Right lobe of liver (tissue), 6 donors: ENCODE results near the gene ITM2B. TPM values are rescaled to one million over a fixed set of nuclear protein-coding genes. Genes with fewer than 3 reads are reported as not detected.

Experiments used
- ATAC-seq, 4 donors: fragments of 200-7000 bp; cut with Tn5 transposase; one replicate each; pipeline ENCODE4 v1.9.1; 2020; ENCODE audit warnings: mild to moderate bottlenecking in 4 of 4, moderate library complexity in 4 of 4
- DNase-seq, 3 donors: peaks; one replicate each; pipeline ENCODE4 v3.0.0-alpha.2; 2020
- H3K27ac ChIP-seq, 3 donors: fragments of 200-600 bp; one replicate each; pipeline ENCODE4 v1.8.0; 2022
- H3K27me3 ChIP-seq, 2 donors: fragments of 200-600 bp; one replicate each; pipeline ENCODE4 v1.8.0; 2022
- H3K36me3 ChIP-seq, 4 donors: fragments of 200-600 bp; sonication (generic) in 1 of 4; one replicate each; pipeline versions ENCODE4 v1.5.1 to v1.8.0; 2017 to 2022; ENCODE audit warnings: control low read depth in 1 of 4
- H3K4me1 ChIP-seq, 4 donors: fragments of 200-600 bp; sonication (generic) in 1 of 4; one replicate each; pipeline versions ENCODE4 v1.5.1 to v1.8.0; 2017 to 2022; ENCODE audit warnings: control low read depth in 1 of 4
- H3K4me3 ChIP-seq, 3 donors: fragments of 200-600 bp; one replicate each; pipeline ENCODE4 v1.8.0; 2022
- H3K9me3 ChIP-seq, 4 donors: fragments of 200-600 bp; sonication (generic) in 1 of 4; one replicate each; pipeline versions ENCODE4 v1.5.1 to v1.8.0; 2017 to 2022; ENCODE audit warnings: control low read depth in 1 of 4
- POLR2A ChIP-seq: fragments of 450-650 bp; IDR thresholded peaks from one replicate; pipeline ENCODE4 v1.6.1; 2017; ENCODE audit warnings: antibody characterized with exemption, mild to moderate bottlenecking
- WGBS: methylation state at CpG from one replicate; pipeline ENCODE4 v1.1.6; 2018; ENCODE audit warnings: low coverage, low lambda C conversion rate; ENCODE audit not compliant: insufficient coverage; ENCODE audit errors: missing lambda C conversion rate; 5-methylcytosine and 5-hydroxymethylcytosine counted together
- intact Hi-C, 2 donors: fragments of 100-400 bp; cut with DNase I; formaldehyde crosslinking; loops; one replicate each; pipeline versions ENCODE4 v1.11.2 to v1.14.1; 2022
- total RNA-seq, 6 experiments: library from RNA; depleted of rRNA in 2 of 6; stranded (reverse); fragments of >200 nt in 2 of 6; fragmentation: NEBNext Ultra II Directional in 3 of 6; extraction: Animal tissue kit (Norgen Biotek cat#: 25700) in 3 of 6; gene quantifications; one replicate each; pipeline versions ENCODE4 v1.1.0 to v1.2.4, GENCODE V29; 2016 to 2023
- TF ChIP-seq, protein P1 (sequence below), 4 donors: fragments of 200-600 bp in 3 of 4; fragments of 450-650 bp in 1 of 4; IDR thresholded peaks; one replicate each; pipeline versions ENCODE4 v1.5.1 to v1.8.0; 2016 to 2022; ENCODE audit warnings: antibody characterized with exemption in 4 of 4, mild to moderate bottlenecking in 2 of 4
- donor health status: DM: no; HTN: yes; CAD: no.
- donor health status: DM: no; HTN: no; CAD: no.
- donor health status: DM: no; HTN: no; CAD: no.
- donor health status: DM: no; HTN: yes; CAD: no.
- donor health status: DM: no; HTN: yes; CAD: no.

Gene ITM2B
- total RNA-seq, 6 experiments from 2014 or later, result 203 to 381 (median 320) TPM

DNA sequence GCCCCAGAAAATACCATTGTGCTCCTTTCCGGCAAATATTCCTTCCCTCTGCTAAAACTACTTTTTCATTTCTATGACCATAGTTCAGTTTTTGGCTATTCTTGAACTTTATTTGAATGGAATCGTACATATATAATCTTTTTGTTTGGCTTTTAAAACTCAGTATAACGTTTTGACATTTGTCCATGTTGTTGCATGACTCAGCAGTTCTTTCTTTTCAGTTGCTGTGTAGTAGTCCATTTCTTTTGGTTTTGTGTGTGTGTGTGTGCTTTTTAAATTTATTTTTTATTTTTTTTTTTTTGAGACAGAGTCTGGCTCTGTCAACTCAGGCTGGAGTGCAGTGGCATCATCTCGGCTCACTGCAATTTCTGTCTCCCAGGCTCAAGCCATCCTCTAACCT lies 35.0 kb downstream of the ITM2B start:
- H3K4me3 ChIP-seq, result no peak overlapping the region
- TF ChIP-seq POLR2A, result no peak
- TF ChIP-seq, protein P1, sequence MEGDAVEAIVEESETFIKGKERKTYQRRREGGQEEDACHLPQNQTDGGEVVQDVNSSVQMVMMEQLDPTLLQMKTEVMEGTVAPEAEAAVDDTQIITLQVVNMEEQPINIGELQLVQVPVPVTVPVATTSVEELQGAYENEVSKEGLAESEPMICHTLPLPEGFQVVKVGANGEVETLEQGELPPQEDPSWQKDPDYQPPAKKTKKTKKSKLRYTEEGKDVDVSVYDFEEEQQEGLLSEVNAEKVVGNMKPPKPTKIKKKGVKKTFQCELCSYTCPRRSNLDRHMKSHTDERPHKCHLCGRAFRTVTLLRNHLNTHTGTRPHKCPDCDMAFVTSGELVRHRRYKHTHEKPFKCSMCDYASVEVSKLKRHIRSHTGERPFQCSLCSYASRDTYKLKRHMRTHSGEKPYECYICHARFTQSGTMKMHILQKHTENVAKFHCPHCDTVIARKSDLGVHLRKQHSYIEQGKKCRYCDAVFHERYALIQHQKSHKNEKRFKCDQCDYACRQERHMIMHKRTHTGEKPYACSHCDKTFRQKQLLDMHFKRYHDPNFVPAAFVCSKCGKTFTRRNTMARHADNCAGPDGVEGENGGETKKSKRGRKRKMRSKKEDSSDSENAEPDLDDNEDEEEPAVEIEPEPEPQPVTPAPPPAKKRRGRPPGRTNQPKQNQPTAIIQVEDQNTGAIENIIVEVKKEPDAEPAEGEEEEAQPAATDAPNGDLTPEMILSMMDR (IDR thresholded peaks at IDR 0.05), result no peak
- no peak for DNase-seq
- WGBS, result 87% methylated on average over 4 of the region's 4 CpGs
- H3K27ac ChIP-seq, result no peak overlapping the region
- no peaks in the 10 kb centered on the region for H3K27me3 ChIP-seq
- no peaks in the 10 kb centered on the region for H3K9me3 ChIP-seq
- H3K4me1 ChIP-seq, result no peaks in the 10 kb centered on the region
- ATAC-seq, result no peak
- peaks cover 0 to 6% (median 1%) of the 10 kb centered on the region in 4 donors for H3K36me3 ChIP-seq
- intact Hi-C loops, result no loop called here

DNA sequence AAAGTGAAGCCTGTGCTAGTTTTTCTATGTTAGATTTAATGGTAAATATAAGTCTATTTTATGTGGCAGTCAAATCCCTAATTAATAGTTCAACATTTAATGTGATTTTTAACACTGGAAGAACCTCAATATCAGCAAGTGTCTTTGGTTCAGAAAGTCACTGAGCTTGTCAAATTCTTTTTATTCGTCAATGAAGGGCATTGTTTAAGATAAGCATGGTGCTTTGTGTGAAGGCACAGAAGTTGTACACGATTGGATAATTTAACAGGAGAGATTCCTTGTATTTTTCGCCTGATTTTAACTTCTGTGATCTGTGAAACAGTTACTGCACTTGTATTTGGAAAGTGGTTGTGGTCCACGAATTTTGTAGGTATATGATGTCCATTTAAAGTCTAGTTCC lies 40.3 kb downstream of the ITM2B start:
- 79% methylated on average over 4 of the region's 4 CpGs for WGBS

DNA sequence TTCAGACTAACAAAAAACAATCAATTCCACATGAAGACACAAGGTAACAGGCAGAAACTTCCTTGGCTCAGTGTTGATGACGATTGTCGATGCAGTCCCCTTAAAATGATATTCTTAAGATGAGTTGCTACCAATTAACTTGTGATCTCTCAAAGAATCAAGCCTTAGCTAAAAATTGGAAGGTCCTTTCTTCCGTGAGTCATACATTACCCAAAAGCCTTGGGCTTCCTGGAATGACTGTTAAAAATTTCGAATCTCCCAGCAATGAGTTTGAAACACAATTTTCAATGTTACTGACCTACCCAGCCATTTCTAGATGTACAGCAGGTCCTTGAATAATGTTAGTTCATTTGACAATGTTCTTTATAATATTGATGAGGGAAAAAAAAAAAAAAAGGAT lies 42.5 kb downstream of the ITM2B start:
- H3K4me3 ChIP-seq, result no peak overlapping the region
- 87% methylated on average over 4 of the region's 4 CpGs for WGBS
- no peak for DNase-seq
- no peaks in the 10 kb centered on the region for H3K9me3 ChIP-seq
- ATAC-seq, result no peak
- no peaks in the 10 kb centered on the region for H3K27me3 ChIP-seq
- intact Hi-C loops, result no loop called here
- TF ChIP-seq, protein P1 (IDR thresholded peaks at IDR 0.05), result no peak
- TF ChIP-seq POLR2A, result no peak
- no peaks in the 10 kb centered on the region for H3K4me1 ChIP-seq
- no peaks in the 10 kb centered on the region for H3K36me3 ChIP-seq
- H3K27ac ChIP-seq, result no peak overlapping the region

More for the DNA sequence above, 40.3 kb downstream of the ITM2B start:
- DNase-seq (no peak), ATAC-seq (no peak)
- Histone ChIP-seq H3K36me3 (no peaks in the 10 kb centered on the region), H3K9me3 (no peaks in the 10 kb centered on the region), H3K4me1 (no peaks in the 10 kb centered on the region), H3K27me3 (no peaks in the 10 kb centered on the region), H3K4me3 (no peak overlapping the region), H3K27ac (no peak overlapping the region)
- intact Hi-C loops, result no loop called here
- no peak for TF ChIP-seq POLR2A
- TF ChIP-seq, protein P1 (IDR thresholded peaks at IDR 0.05), result no peak

DNA sequence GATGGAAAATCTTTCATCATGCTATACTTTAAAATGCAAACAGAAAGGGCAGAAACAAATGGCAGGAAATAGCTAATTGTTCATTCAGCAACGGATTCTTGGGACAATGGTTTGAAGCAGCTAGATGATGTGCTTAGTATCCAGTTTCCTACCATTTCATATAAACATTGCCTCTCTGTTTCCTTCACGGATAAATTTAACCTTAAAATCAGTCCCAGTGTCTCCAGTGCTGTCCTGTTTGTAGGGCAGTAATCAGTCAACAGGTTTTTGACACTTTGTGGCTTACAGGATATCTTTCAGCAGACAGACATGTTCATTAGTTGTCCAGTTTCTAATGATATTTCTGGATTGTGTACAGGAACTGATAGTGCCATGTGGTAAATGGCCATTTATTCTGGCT lies 45.8 kb downstream of the ITM2B start:
- Histone ChIP-seq H3K9me3 (no peaks in the 10 kb centered on the region), H3K27me3 (no peaks in the 10 kb centered on the region), H3K27ac (no peak overlapping the region), H3K36me3 (no peaks in the 10 kb centered on the region), H3K4me3 (no peak overlapping the region), H3K4me1 (no peaks in the 10 kb centered on the region)
- TF ChIP-seq, protein P1 (IDR thresholded peaks at IDR 0.05), result no peak
- TF ChIP-seq POLR2A, result no peak
- intact Hi-C loops, result no loop called here
- no peak for DNase-seq
- WGBS, result 52% methylated on average over 2 of the region's 2 CpGs
- no peak for ATAC-seq

DNA sequence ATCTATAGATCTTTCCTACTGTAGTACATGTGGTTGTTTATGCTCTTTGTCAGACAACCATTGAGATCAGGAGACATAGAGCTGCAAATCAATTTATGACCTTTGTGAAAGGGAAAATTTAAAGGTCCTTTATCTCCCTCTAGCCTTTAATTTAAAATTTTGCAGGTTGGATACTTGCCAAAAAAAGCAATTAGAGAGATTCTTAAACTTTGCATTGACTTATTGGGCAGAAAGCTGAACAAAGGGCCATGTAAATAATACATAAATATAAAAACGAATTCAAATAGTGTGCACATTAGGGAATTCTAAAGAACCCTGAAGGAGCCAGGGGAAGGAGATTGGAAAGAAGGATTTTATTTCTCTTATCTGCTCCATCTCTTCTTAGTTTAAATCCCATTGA lies 48.5 kb downstream of the ITM2B start:
- Histone ChIP-seq H3K4me3 (no peak overlapping the region), H3K9me3 (no peaks in the 10 kb centered on the region), H3K36me3 (no peaks in the 10 kb centered on the region), H3K27ac (no peak overlapping the region), H3K4me1 (no peaks in the 10 kb centered on the region), H3K27me3 (no peaks in the 10 kb centered on the region)
- intact Hi-C loops, result no loop called here
- 81% methylated on average over 1 of the region's 1 CpG for WGBS
- ATAC-seq (no peak), DNase-seq (no peak)
- no peak for TF ChIP-seq POLR2A
- TF ChIP-seq, protein P1 (IDR thresholded peaks at IDR 0.05), result no peak
